22Rv1 (cell line): ENCODE measurements around the gene ARL13A.
"Not testable (repeated sequence)": the region's sequence is repeated elsewhere in the genome, so short reads cannot be mapped to it uniquely, and the experiment has no call there.

Source experiments
- CTCF ChIP-seq: fragments of 450-650 bp; IDR thresholded peaks from 2 replicates; pipeline ENCODE4 v1.5.1; 2017; ENCODE audit warnings: mild to moderate bottlenecking
- ZFX ChIP-seq: fragments of 450-650 bp; IDR thresholded peaks from 2 replicates; pipeline ENCODE4 v1.6.1; 2017; ENCODE audit warnings: antibody characterized with exemption, borderline replicate concordance

DNA sequence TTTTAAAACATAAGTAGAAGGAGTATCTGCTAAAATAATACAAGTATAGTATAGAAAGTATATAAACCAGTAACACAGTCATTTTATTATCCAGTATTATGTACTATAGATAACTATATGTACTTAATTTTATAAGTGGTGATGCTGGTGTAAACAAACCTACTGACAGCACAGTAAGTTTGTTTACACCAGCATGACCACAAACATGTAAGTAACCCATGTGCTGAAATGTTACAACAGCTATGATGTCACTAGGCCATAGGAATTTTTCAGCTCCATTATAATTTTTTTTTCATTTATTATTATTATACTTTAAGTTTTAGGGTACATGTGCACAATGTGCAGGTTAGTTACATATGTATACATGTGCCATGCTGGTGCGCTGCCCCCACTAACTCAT, 42.5 kb downstream of the ARL13A start:
- TF ChIP-seq CTCF, ZFX: not testable (repeated sequence)
